ENCODE measurements around the gene TOE1. TPM values are rescaled to one million over a fixed set of nuclear protein-coding genes. Genes with fewer than 3 reads are reported as not detected.
A peak's percentile ranks its signal among the peaks of the same experiment; 100 is the strongest.
"Not testable (repeated sequence)": the region's sequence is repeated elsewhere in the genome, so short reads cannot be mapped to it uniquely, and the experiment has no call there.

Gene TOE1
- polyA plus RNA-seq, 3 donors: 3.9 to 8.1 (median 5.8) TPM

DNA sequence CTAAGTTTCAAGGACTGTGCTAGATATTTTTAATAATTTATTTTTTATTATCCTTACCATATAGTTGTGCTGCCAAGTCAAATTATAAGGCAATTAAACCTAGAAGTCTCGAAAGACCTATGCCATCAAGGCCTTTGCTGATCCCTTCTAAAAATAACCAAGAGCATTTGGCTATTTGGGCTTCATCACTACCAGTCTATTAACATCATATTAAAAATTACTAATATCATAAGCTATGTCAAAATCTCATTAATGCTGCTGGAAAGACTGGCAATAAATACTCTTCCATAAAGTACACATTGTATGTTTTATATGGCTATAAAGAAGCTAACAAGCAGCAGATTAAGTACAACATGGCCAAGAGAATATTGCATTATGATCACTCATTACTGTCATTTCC, 43.2 kb downstream of the TOE1 start:
- Histone ChIP-seq H3K9me3 (replicated peaks in 1 of 2; ENCODE audit: control insufficient read depth in 1 of 2, insufficient read depth in 1 of 2, low read length in 2 of 2) (no peaks in the 10 kb centered on the region), H3K27me3 (ENCODE audit: control insufficient read depth in 2 of 2, insufficient read depth in 2 of 2, low read length in 2 of 2) (no peaks in the 10 kb centered on the region), H3K4me1 (ENCODE audit: control insufficient read depth in 1 of 2, insufficient read depth in 2 of 2, low read length in 2 of 2) (no peaks in the 10 kb centered on the region), H3K27ac (ENCODE audit: low read depth in 1 of 2, low read length in 2 of 2) (no peak overlapping the region), H3K79me2 (ENCODE audit: insufficient read depth, low read length) (no peaks in the 10 kb centered on the region), H3K9ac (ENCODE audit: insufficient read depth, low read length, poor library complexity, severe bottlenecking) (no peak overlapping the region), H2AFZ (ENCODE audit: insufficient read depth, low read depth, low read length, poor library complexity, severe bottlenecking) (no peak overlapping the region), H3K36me3 (replicated peaks in 1 of 2; ENCODE audit: control insufficient read depth in 1 of 2, insufficient read depth in 2 of 2, low read length in 2 of 2) (peaks cover 0 to 7% of the 10 kb centered on the region in 2 donors), H3K4me2 (replicated peaks; ENCODE audit: extremely low read depth, low read length, poor library complexity, severe bottlenecking) (no peak overlapping the region), H4K20me1 (ENCODE audit: insufficient read depth, low read length) (no peaks in the 10 kb centered on the region), H3K4me3 (replicated peaks in 1 of 3; ENCODE audit: low read depth in 2 of 3, low read length in 3 of 3) (no peak overlapping the region)
- Mint-ChIP-seq H3K4me3 (no peak overlapping the region), H3K4me1 (no peaks in the 10 kb centered on the region), H3K27ac (no peak overlapping the region), H3K27me3 (ENCODE audit: low read depth in 3 of 3) (no peaks in the 10 kb centered on the region), H3K9me3 (no peaks in the 10 kb centered on the region), H3K36me3 (peaks cover 0 to 4% of the 10 kb centered on the region in 2 donors)
- no peak for DNase-seq
- intact Hi-C loops (cut with micrococcal nuclease): no loop called here
- TF ChIP-seq, protein P1, sequence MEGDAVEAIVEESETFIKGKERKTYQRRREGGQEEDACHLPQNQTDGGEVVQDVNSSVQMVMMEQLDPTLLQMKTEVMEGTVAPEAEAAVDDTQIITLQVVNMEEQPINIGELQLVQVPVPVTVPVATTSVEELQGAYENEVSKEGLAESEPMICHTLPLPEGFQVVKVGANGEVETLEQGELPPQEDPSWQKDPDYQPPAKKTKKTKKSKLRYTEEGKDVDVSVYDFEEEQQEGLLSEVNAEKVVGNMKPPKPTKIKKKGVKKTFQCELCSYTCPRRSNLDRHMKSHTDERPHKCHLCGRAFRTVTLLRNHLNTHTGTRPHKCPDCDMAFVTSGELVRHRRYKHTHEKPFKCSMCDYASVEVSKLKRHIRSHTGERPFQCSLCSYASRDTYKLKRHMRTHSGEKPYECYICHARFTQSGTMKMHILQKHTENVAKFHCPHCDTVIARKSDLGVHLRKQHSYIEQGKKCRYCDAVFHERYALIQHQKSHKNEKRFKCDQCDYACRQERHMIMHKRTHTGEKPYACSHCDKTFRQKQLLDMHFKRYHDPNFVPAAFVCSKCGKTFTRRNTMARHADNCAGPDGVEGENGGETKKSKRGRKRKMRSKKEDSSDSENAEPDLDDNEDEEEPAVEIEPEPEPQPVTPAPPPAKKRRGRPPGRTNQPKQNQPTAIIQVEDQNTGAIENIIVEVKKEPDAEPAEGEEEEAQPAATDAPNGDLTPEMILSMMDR (IDR thresholded peaks at IDR 0.05): no peak
- no CpG with 5 or more reads among the region's 1 CpG for WGBS (ENCODE audit: insufficient coverage)

DNA sequence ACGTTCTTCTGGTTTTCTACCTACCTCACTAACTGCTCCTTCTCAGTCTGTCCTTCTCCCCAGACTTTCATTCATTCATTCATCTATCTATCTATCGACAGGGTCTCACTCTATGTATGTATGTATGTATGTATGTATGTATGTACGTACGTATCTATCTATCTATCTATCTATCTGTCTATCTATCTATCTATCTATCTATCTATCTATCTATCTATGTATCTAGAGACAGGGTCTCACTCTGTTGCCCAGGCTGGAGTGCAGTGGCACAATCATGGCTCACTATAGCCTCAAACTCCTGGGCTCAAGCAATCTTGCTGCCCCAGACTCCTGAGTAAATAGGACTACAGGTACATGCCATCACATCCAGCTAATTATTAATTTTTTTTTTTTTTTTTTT, 44.2 kb downstream of the TOE1 start:
- H4K20me1 ChIP-seq (ENCODE audit: insufficient read depth, low read length); H3K9me3 ChIP-seq (replicated peaks in 1 of 2; ENCODE audit: control insufficient read depth in 1 of 2, insufficient read depth in 1 of 2, low read length in 2 of 2); H3K4me1 ChIP-seq (ENCODE audit: control insufficient read depth in 1 of 2, insufficient read depth in 2 of 2, low read length in 2 of 2); H3K36me3 Mint-ChIP-seq; H2AFZ ChIP-seq (ENCODE audit: insufficient read depth, low read depth, low read length, poor library complexity, severe bottlenecking); H3K27me3 Mint-ChIP-seq (ENCODE audit: low read depth in 3 of 3); H3K9me3 Mint-ChIP-seq; H3K4me2 ChIP-seq (replicated peaks; ENCODE audit: extremely low read depth, low read length, poor library complexity, severe bottlenecking); H3K4me3 ChIP-seq (replicated peaks in 1 of 3; ENCODE audit: low read depth in 2 of 3, low read length in 3 of 3); H3K27ac ChIP-seq (ENCODE audit: low read depth in 1 of 2, low read length in 2 of 2); H3K27me3 ChIP-seq (ENCODE audit: control insufficient read depth in 2 of 2, insufficient read depth in 2 of 2, low read length in 2 of 2); intact Hi-C loops (cut with micrococcal nuclease); H3K9ac ChIP-seq (ENCODE audit: insufficient read depth, low read length, poor library complexity, severe bottlenecking); H3K4me1 Mint-ChIP-seq; H3K79me2 ChIP-seq (ENCODE audit: insufficient read depth, low read length); H3K36me3 ChIP-seq (replicated peaks in 1 of 2; ENCODE audit: control insufficient read depth in 1 of 2, insufficient read depth in 2 of 2, low read length in 2 of 2); DNase-seq; H3K4me3 Mint-ChIP-seq: not testable (repeated sequence)
- WGBS (ENCODE audit: insufficient coverage): no CpG with 5 or more reads among the region's 4 CpGs
- H3K27ac Mint-ChIP-seq: peak overlapping the region in 1 of 7 donors; percentile 31
